ENCODE measurements around the gene CUL5.
A peak's percentile ranks its signal among the peaks of the same experiment; 100 is the strongest.

Gene CUL5

GRCh38 chr11:108008656-108009496 lies at the start of gene CUL5:
Gene CUL5 (plus strand): TSS chr11:108008898. CDS start chr11:108009349, 451 bp downstream.
- peak; percentile 42 for DNase-seq

GRCh38 chr11:107961480-107961879 lies 47.2 kb upstream of the CUL5 start:
- no peak for DNase-seq

- no peak for DNase-seq
Measured at GRCh38 chr11:107962181-107962580, 46.5 kb upstream of the CUL5 start.

- DNase-seq = no peak
Measured at GRCh38 chr11:107963091-107963490, 45.6 kb upstream of the CUL5 start.

- no peak for DNase-seq
Measured at GRCh38 chr11:107969219-107969618, 39.5 kb upstream of the CUL5 start.

- no peak for DNase-seq
Measured at GRCh38 chr11:107970049-107970448, 38.6 kb upstream of the CUL5 start.

GRCh38 chr11:107973641-107974040 lies 35.1 kb upstream of the CUL5 start:
- no peak for DNase-seq

GRCh38 chr11:107988397-107989158 lies 20.1 kb upstream of the CUL5 start:
- DNase-seq = peak; percentile 86

- DNase-seq = no peak
Measured at GRCh38 chr11:107991868-107992414, 16.8 kb upstream of the CUL5 start.

GRCh38 chr11:107996006-107996776 lies 12.5 kb upstream of the CUL5 start:
- DNase-seq = no peak

GRCh38 chr11:107998761-107999160 lies 9.9 kb upstream of the CUL5 start:
- DNase-seq = no peak

GRCh38 chr11:107999759-108000455 lies 8.8 kb upstream of the CUL5 start:
- no peak for DNase-seq

- DNase-seq = no peak
Measured at GRCh38 chr11:108002476-108002875, 6.2 kb upstream of the CUL5 start.

GRCh38 chr11:108003623-108004022 lies 5.1 kb upstream of the CUL5 start:
- no peak for DNase-seq

GRCh38 chr11:108007819-108008218 lies 879 bp upstream of the CUL5 start:
- DNase-seq = no peak

GRCh38 chr11:108009497-108010370 lies 1.0 kb downstream of the CUL5 start:
- DNase-seq = no peak

- DNase-seq = no peak
Measured at GRCh38 chr11:108012139-108012725, 3.5 kb downstream of the CUL5 start.

GRCh38 chr11:108016647-108017046 lies 7.9 kb downstream of the CUL5 start:
- DNase-seq = no peak

GRCh38 chr11:108018708-108019107 lies 10.0 kb downstream of the CUL5 start:
- no peak for DNase-seq

GRCh38 chr11:108019870-108020540 lies 11.3 kb downstream of the CUL5 start:
- no peak for DNase-seq

Measured in NCI-H2029 treated with DMSO at 0.1 percent for 48 hours (cell line).